IMR-90 (cell line): ENCODE measurements around the gene SFSWAP. TPM values are rescaled to one million over a fixed set of nuclear protein-coding genes. Genes with fewer than 3 reads are reported as not detected.

Source experiments
- ATAC-seq: fragments of 200-7000 bp; cut with Tn5 transposase; 2 replicates; pipeline ENCODE4 v1.9.1; 2020; ENCODE audit warnings: low read depth, mild to moderate bottlenecking, moderate library complexity
- BruUV-seq: library from RNA; stranded (reverse); fragments of 400-500 nt; replicated peaks from 2 replicates; lab custom pipeline; 2021; lab: Mats Ljungman, UMichigan
- CTCF ChIA-PET: fragments of 300-600 bp; formaldehyde crosslinking; extraction: SDS; loops from one replicate; lab custom pipeline; 2021; ENCODE audit warnings: antibody characterized with exemption; lab: Yijun Ruan, JAX
- POLR2A ChIA-PET: fragments of 300-600 bp; sonication (Branson Sonifier 250); formaldehyde crosslinking; loops from one replicate; lab custom pipeline; 2022; ENCODE audit warnings: antibody characterized with exemption; ENCODE audit not compliant: unreplicated experiment; lab: Charles Lee
- DNase-seq: peaks from one replicate; pipeline ENCODE4 v3.0.0; 2013
- H2AFZ ChIP-seq: replicated peaks from 2 replicates; pipeline ENCODE3; 2013; ENCODE audit warnings: low read length, mild to moderate bottlenecking; ENCODE audit not compliant: poor library complexity
- H2AK5ac ChIP-seq: 2 replicates; pipeline ENCODE4 v1.6.1; 2013; ENCODE audit warnings: low read depth, low read length, inconsistent platforms
- H2AK9ac ChIP-seq: replicated peaks from 2 replicates; pipeline ENCODE3; 2013; ENCODE audit warnings: mild to moderate bottlenecking, low read depth, low read length, moderate library complexity; ENCODE audit not compliant: poor library complexity
- H2BK120ac ChIP-seq: 2 replicates; pipeline ENCODE4 v1.6.1; 2013; ENCODE audit warnings: low read depth, low read length, inconsistent platforms
- H2BK15ac ChIP-seq: 3 replicates; pipeline ENCODE4 v1.6.1; 2013; ENCODE audit warnings: low read depth, low read length, inconsistent platforms
- H2BK20ac ChIP-seq: 2 replicates; pipeline ENCODE4 v1.6.1; 2013; ENCODE audit warnings: low read depth, mild to moderate bottlenecking, inconsistent platforms, low read length, moderate library complexity
- H2BK5ac ChIP-seq: 2 replicates; pipeline ENCODE4 v1.6.1; 2013; ENCODE audit warnings: mild to moderate bottlenecking, low read depth, low read length, inconsistent platforms; ENCODE audit not compliant: poor library complexity, severe bottlenecking
- H3K14ac ChIP-seq: replicated peaks from 2 replicates; pipeline ENCODE4 v1.6.1; 2013; ENCODE audit warnings: low read depth, low read length, inconsistent platforms
- H3K18ac ChIP-seq: 2 replicates; pipeline ENCODE4 v1.6.1; 2013; ENCODE audit warnings: low read depth, low read length, control low read depth
- H3K23ac ChIP-seq: 2 replicates; pipeline ENCODE4 v1.6.1; 2013; ENCODE audit warnings: low read depth, low read length, inconsistent platforms
- H3K27ac ChIP-seq: 2 replicates; pipeline ENCODE4 v1.5.1; 2013; ENCODE audit warnings: mild to moderate bottlenecking, control low read depth, low read length; ENCODE audit not compliant: insufficient read depth
- H3K27me3 ChIP-seq: 2 replicates; pipeline ENCODE4 v1.6.1; 2013; ENCODE audit warnings: low read length; ENCODE audit not compliant: control insufficient read depth, insufficient read depth
- H3K36me3 ChIP-seq: 2 replicates; pipeline ENCODE4 v1.6.1; 2013; ENCODE audit warnings: low read length, mixed read lengths; ENCODE audit not compliant: control insufficient read depth, insufficient read depth
- H3K4ac ChIP-seq: 2 replicates; pipeline ENCODE4 v1.6.1; 2013; ENCODE audit warnings: low read depth, low read length, inconsistent platforms
- H3K4me1 ChIP-seq: 2 replicates; pipeline ENCODE4 v1.6.1; 2013; ENCODE audit warnings: low read length, mixed read lengths; ENCODE audit not compliant: control insufficient read depth, insufficient read depth
- H3K4me2 ChIP-seq: 2 replicates; pipeline ENCODE4 v1.6.1; 2013; ENCODE audit warnings: low read depth, mild to moderate bottlenecking, control low read depth, low read length, moderate library complexity
- H3K4me3 ChIP-seq: 2 replicates; pipeline ENCODE4 v1.5.1; 2013; ENCODE audit warnings: low read depth, mild to moderate bottlenecking, control low read depth, low read length, moderate library complexity; ENCODE audit not compliant: insufficient read depth
- H3K56ac ChIP-seq: 2 replicates; pipeline ENCODE4 v1.6.1; 2013; ENCODE audit warnings: low read length, inconsistent platforms; ENCODE audit not compliant: insufficient read depth; ENCODE audit errors: extremely low read depth
- H3K79me1 ChIP-seq, 2 experiments: 2 replicates each; pipeline ENCODE4 v1.6.1; 2013; ENCODE audit warnings: low read length in 2 of 2, inconsistent platforms in 1 of 2, low read depth in 1 of 2
- H3K9ac ChIP-seq: 2 replicates; pipeline ENCODE4 v1.6.1; 2013; ENCODE audit warnings: low read depth, low read length, control low read depth
- H3K9me1 ChIP-seq: 2 replicates; pipeline ENCODE4 v1.6.1; 2013; ENCODE audit warnings: low read length, inconsistent platforms; ENCODE audit not compliant: insufficient read depth
- H3K9me3 ChIP-seq: 2 replicates; pipeline ENCODE4 v1.6.1; 2013; ENCODE audit warnings: low read length; ENCODE audit not compliant: control insufficient read depth, insufficient read depth
- H4K20me1 ChIP-seq: 2 replicates; pipeline ENCODE4 v1.6.1; 2013; ENCODE audit warnings: low read length, inconsistent platforms; ENCODE audit not compliant: insufficient read depth
- H4K5ac ChIP-seq: 2 replicates; pipeline ENCODE4 v1.6.1; 2013; ENCODE audit warnings: mild to moderate bottlenecking, low read depth, low read length, control low read depth
- H4K8ac ChIP-seq, 2 experiments: 2 replicates each; pipeline ENCODE4 v1.6.1; 2013; ENCODE audit warnings: low read depth in 2 of 2, low read length in 2 of 2, control low read depth in 1 of 2, inconsistent platforms in 1 of 2
- H4K91ac ChIP-seq: 2 replicates; pipeline ENCODE4 v1.6.1; 2013; ENCODE audit warnings: low read depth, low read length, inconsistent platforms; ENCODE audit not compliant: insufficient read depth
- BHLHE40 ChIP-seq: fragments of 150-350 bp; IDR thresholded peaks from 2 replicates; pipeline ENCODE4 v1.6.1; 2016; ENCODE audit warnings: mild to moderate bottlenecking, low read depth, low read length
- ELK1 ChIP-seq: fragments of 150-350 bp; IDR thresholded peaks from 2 replicates; pipeline ENCODE4 v1.6.1; 2016; ENCODE audit warnings: low read depth, mild to moderate bottlenecking, low read length, moderate library complexity, borderline replicate concordance
- FOS ChIP-seq: fragments of 150-350 bp; IDR thresholded peaks from 2 replicates; pipeline ENCODE4 v1.6.1; 2016; ENCODE audit warnings: low read depth, low read length
- NFE2L2 ChIP-seq: fragments of 150-350 bp; IDR thresholded peaks from 2 replicates; pipeline ENCODE4 v1.6.1; 2016; ENCODE audit warnings: low read depth, mild to moderate bottlenecking, low read length
- POLR2A ChIP-seq: IDR thresholded peaks from 2 replicates; pipeline ENCODE4 v1.6.1; 2012; ENCODE audit warnings: mild to moderate bottlenecking, low read depth, low read length
- WGBS, 2 experiments: methylation state at CpG; one replicate each; pipeline versions ENCODE4 v1.1.5 to v1.1.7; 2013; ENCODE audit warnings: missing lambda C conversion rate in 2 of 2; ENCODE audit not compliant: insufficient read length in 1 of 2; ENCODE audit errors: extremely low coverage in 2 of 2; 5-methylcytosine and 5-hydroxymethylcytosine counted together
- dilution Hi-C: fragments of 300-500 bp; cut with HindIII; formaldehyde crosslinking; loops from one replicate; pipeline ENCODE4 v1.14.3; 2018; ENCODE audit warnings: low sequenced_read_pairs; ENCODE audit not compliant: unreplicated experiment
- in situ Hi-C: fragments of 300-500 bp; cut with MboI; formaldehyde crosslinking; loops from 3 replicates; pipeline ENCODE4 v1.14.3; 2019; ENCODE audit warnings: low sequenced_read_pairs, inconsistent platforms, mixed read lengths
- intact Hi-C: fragments of 100-400 bp; cut with micrococcal nuclease; formaldehyde crosslinking; loops from 2 replicates; pipeline ENCODE4 v1.10.0; 2022
- polyA plus RNA-seq, 3 experiments: library from polyadenylated mRNA; depleted of rRNA; stranded (reverse); fragments of >200 nt; gene quantifications; 2 replicates each; pipeline ENCODE4 v1.2.3, GENCODE V29; 2012; ENCODE audit warnings: low replicate concordance in 1 of 3
- total RNA-seq: library from RNA; depleted of rRNA; stranded (reverse); fragments of >200 nt; gene quantifications from 2 replicates; pipeline ENCODE4 v1.2.3, GENCODE V29; 2012

Gene SFSWAP
- total and polyA plus RNA-seq, 2 of the 4 experiments (the other 2 are of a cell fraction), result 19.7 to 22.4 TPM

GRCh38 chr12:131698286-131698685, 12.6 kb upstream of the SFSWAP start:
- ATAC-seq, result no peak
- ChIA-PET CTCF (no interaction called here), POLR2A (no interaction called here)
- no peak overlapping the region for H3K56ac ChIP-seq
- dilution Hi-C loops (no loop called here), in situ Hi-C loops (no loop called here), intact Hi-C loops (loop anchor here (10.0 kb wide), 1 partner anchor 93 kb away; no protein-coding TSS in a partner anchor)
- no peak overlapping the region for H2BK120ac ChIP-seq
- no peak overlapping the region for H3K27ac ChIP-seq
- H2BK15ac ChIP-seq, result no peak overlapping the region
- no peak overlapping the region for H3K18ac ChIP-seq
- no peak overlapping the region for H3K4ac ChIP-seq
- no peak overlapping the region for H2AK9ac ChIP-seq
- no peak overlapping the region for H3K23ac ChIP-seq
- no peak for DNase-seq
- H2BK5ac ChIP-seq, result no peak overlapping the region
- no peak overlapping the region for H3K4me3 ChIP-seq
- H3K9me1 ChIP-seq, result no peaks in the 10 kb centered on the region
- no peaks in the 10 kb centered on the region for H3K27me3 ChIP-seq
- no peak overlapping the region for H2AFZ ChIP-seq
- WGBS, 2 experiments, result 75% methylated on average over 7 of the region's 12 CpGs; no CpG with 5 or more reads in 1 of the 2 experiments
- no peak overlapping the region for H4K5ac ChIP-seq
- H2AK5ac ChIP-seq, result no peak overlapping the region
- H4K91ac ChIP-seq, result no peak overlapping the region
- H3K9me3 ChIP-seq, result no peaks in the 10 kb centered on the region; the same call in 1 of the 2 replicates
- BruUV-seq, result no TSS peak
- no peak overlapping the region for H2BK20ac ChIP-seq
- H3K36me3 ChIP-seq, result no peaks in the 10 kb centered on the region
- no peaks in the 10 kb centered on the region for H4K20me1 ChIP-seq
- H3K9ac ChIP-seq, result no peak overlapping the region
- no peak for TF ChIP-seq ELK1
- no peak for TF ChIP-seq NFE2L2
- TF ChIP-seq POLR2A, result no peak
- no peak for TF ChIP-seq FOS
- TF ChIP-seq BHLHE40, result no peak
- no peak overlapping the region for H3K4me2 ChIP-seq
- H4K8ac ChIP-seq, result no peak overlapping the region
- H3K14ac ChIP-seq, result no peak overlapping the region
- H3K79me1 ChIP-seq, result no peaks in the 10 kb centered on the region
- H3K4me1 ChIP-seq, result no peaks in the 10 kb centered on the region
